Raji (cell line): ENCODE data around the gene FBXO42.

Source experiments
- POLR2A ChIP-seq: IDR thresholded peaks from 2 replicates; pipeline ENCODE4 v1.6.1; 2011; ENCODE audit warnings: low read depth, low read length, control low read depth; ENCODE audit not compliant: insufficient read depth

FBXO42 gene

GRCh38 chr1:16298653-16299052 lies 53.6 kb downstream of the FBXO42 start:
- TF ChIP-seq POLR2A = no peak

- no peak for TF ChIP-seq POLR2A
These were observed 55.6 kb downstream of the FBXO42 start for GRCh38 chr1:16296643-16297042.

DNA sequence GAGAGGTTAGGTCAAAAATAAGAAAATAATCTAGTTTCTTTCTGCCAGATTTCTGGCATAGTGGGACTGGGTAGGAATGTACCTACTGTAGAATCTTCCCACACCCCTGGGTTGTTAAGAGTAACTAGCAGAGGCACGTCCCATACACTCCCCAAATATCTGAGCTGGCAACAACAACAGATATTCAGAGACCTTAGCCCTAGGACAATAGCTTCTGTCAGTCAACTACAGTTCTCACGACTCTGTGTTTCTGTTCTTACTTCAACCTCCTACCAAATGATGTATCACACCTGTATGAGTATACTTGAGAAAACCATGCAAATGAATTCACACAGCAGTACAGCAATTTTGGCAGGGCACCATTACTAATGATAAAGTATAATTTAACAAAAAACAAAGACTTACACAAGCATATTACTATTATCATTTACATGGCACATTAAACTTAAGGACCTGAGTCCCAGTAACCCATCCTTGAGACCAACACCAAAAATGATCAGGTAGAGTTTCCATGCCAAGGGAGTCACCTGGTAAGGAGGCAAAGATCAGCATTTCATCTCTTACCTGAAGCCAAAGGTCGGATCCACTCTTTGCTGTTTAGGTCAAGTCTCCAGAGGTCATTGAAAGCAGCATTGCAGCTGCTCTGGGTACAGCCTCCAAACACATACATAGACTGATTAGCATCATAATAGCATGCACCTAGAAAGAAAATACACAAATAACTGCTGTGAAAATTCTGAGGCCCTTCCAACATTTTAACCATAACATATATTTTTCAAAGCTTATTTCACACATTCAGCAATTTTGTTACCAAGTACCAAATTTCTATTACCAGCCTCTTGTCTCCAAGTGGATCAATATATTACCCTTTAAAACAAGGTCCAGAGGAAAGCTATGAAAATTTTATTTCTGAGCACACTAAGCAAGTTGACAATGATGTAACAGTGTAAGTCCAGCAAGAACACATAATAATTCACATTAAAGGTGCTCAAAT lies 57.8 kb downstream of the FBXO42 start:
- no peak for TF ChIP-seq POLR2A

DNA sequence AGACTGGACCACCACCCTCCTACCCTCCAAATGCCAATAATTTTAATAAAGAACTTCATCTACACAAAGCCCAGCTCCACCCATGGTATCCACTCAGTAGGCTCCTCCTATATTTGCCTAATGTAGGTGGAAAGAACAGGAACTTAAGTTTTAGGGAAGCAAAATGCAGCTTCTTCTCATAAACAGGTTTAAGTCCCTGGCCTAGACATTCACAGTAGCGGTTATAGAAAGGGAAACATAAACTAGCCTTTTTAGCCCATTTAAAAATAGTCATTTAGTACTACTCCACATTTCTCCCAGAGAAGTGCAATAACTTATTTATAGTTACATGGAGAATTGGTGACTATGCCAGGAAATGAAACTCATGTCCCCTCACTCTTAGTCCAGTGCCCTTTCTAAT lies 58.7 kb downstream of the FBXO42 start:
- no peak for TF ChIP-seq POLR2A

DNA sequence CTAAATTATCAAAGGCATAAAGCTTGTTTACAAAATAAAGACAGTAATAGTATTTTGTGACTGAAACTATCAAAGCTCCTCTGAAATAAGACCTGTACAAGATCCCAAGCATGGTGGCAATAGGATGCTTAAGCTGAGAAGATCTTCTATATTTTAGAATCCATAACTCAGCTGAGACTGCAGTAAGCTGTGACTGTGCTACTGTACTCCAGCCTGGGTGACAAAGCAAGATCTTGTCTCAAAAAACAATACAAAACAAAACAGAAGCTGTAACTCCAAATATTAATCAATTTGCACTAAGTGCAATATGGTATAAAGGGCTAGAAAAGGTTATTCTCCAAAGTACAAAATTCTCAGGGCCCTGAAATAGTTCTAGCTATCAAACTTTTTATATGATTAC lies 59.5 kb downstream of the FBXO42 start:
- TF ChIP-seq POLR2A = no peak

GRCh38 chr1:16289959-16290358 lies 62.3 kb downstream of the FBXO42 start:
- TF ChIP-seq POLR2A = no peak

GRCh38 chr1:16286122-16286521 lies 66.2 kb downstream of the FBXO42 start:
- no peak for TF ChIP-seq POLR2A

GRCh38 chr1:16281765-16282164 lies 70.5 kb downstream of the FBXO42 start:
- no peak for TF ChIP-seq POLR2A

DNA sequence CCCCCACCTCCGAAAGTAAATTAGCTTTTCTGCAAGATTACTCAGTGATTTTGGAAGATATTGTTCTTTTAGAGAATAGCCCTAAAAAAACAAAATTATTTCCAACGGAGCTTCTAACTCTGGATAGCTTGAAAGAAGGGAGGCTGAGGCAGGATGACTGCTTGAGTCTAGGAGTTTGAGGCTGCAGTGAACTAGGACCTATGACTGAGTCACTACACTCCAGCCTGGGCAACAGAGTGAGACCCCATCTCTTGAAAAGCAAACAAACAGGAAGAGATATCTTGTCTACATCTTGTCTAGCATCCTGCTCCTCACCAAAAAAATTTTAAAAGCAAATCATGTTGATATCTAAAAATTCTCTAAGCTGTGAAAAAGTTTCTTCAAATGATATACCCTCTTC lies 73.1 kb downstream of the FBXO42 start:
- no peak for TF ChIP-seq POLR2A

DNA sequence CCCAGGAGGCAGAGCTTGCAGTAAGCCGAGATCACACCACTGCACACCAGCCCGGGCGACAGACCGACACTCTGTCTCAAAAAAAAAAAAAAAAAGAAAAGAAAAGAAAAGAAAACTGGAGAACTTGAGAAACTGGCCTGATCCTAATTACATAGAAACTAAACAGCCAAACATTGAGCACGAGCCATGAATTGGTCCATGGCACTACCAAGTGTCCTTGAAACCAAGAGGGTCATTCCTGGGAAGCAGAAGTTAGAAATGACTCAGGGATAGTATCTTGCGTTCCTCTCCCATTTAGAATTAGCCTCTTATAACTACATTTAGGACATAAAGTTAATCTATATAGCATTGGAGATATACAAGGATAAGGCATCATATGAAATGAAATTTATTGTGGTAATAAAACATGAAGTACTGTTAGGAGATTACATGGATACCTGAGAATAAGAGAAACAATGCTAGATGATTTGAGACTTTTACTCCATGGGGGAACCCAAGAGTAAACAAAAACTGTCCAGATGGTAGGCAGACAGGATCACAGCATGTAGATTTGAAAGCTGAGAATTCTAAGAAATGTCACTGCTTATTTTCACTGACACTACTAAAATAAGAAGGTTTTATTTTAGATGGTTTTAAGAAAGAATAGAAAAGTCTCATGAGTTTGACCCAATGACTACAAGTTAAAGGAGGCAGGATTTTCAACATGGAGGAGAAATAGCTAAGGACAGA lies 75.8 kb downstream of the FBXO42 start:
- TF ChIP-seq POLR2A = no peak

GRCh38 chr1:16275591-16275990 lies 76.7 kb downstream of the FBXO42 start:
- TF ChIP-seq POLR2A = no peak

- no peak for TF ChIP-seq POLR2A
These were observed 84.5 kb downstream of the FBXO42 start for GRCh38 chr1:16267690-16268180.

DNA sequence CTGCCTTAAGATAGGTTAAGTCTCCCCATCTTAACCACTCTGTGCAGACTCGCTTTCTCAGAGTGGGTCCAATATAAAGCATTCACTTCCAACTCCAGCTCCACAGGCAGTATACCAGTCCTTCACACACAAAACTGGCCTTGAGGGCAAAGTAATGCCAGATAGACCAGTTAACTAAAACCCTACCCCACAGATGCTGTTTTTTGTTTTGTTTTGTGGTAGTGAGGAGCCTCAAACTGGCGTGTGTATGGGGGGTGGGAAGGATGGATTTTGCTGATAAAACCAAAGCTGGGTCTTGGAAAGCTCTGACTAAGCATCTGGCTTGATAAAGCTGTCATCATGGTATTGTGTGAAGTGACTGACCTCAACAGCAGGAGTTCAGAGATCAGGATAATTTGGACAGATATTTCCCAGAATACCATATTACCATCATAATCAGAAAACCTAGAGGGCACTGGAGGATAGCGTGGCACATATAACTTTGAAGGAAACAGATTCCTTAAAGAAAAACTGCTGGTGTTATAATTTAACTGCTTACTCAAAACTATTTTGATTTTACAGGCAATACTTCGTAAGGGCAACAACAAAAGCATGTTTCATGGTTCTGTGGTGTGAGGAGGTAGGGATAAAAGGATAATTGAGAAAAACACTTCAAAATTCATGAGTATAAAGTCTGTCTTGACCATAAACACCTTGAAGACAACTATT lies 85.7 kb downstream of the FBXO42 start:
- no peak for TF ChIP-seq POLR2A

- TF ChIP-seq POLR2A = no peak
These were observed 90.2 kb downstream of the FBXO42 start for GRCh38 chr1:16262067-16262466.

DNA sequence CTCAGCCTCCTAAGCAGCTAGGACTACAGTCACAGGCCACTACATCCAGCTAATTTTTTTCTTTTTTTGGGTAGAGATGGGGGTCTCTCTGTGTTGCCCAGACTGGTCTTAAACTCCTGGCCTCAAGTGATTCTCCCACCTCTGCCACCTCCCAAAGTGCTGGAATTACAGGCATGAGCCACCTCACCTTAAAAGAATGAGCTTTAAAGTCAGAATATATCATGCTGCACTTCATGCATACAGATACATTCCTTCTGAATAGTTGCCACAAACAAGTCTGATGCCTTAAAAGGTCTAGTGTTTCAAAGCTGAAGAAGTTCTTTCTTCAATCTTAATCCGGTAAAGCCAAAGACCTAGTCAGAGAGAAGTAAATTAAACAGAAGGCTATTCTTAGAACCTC lies 91.5 kb downstream of the FBXO42 start:
- no peak for TF ChIP-seq POLR2A
